Measurements from ENCODE around the gene CYTH2. TPM values are rescaled to one million over a fixed set of nuclear protein-coding genes. Genes with fewer than 3 reads are reported as not detected.
A peak's percentile ranks its signal among the peaks of the same experiment; 100 is the strongest.

The CYTH2 gene
- total RNA-seq, 1 donor from 2014 or later: 67.1 TPM

GRCh38 chr19:48452289-48453190 is 16.6 kb upstream of the CYTH2 start:
- no peak overlapping the region for H2AFZ ChIP-seq (ENCODE audit: low read depth, low read length)
- H4K20me1 ChIP-seq (ENCODE audit: insufficient read depth, low read length): peaks cover 51% of the 10 kb centered on the region
- H3K9me3 ChIP-seq (ENCODE audit: insufficient read depth, low read depth, low read length): no peaks in the 10 kb centered on the region
- DNase-seq (ENCODE audit: low read depth) (no peak), FAIRE-seq (no peak)
- H3K36me3 ChIP-seq (ENCODE audit: insufficient read depth, low read length): peaks cover 35% of the 10 kb centered on the region
- no peak overlapping the region for H3K9ac ChIP-seq (ENCODE audit: low read length)
- Mint-ChIP-seq H3K4me3 (ENCODE audit: unreplicated experiment) (no peak overlapping the region), H3K27me3 (ENCODE audit: low read depth, unreplicated experiment) (no peaks in the 10 kb centered on the region), H3K9me3 (ENCODE audit: unreplicated experiment) (no peaks in the 10 kb centered on the region), H3K27ac (ENCODE audit: unreplicated experiment) (no peak overlapping the region), H3K4me1 (ENCODE audit: low read depth, unreplicated experiment) (no peaks in the 10 kb centered on the region), H3K36me3 (ENCODE audit: low read depth, unreplicated experiment) (peaks cover 10% of the 10 kb centered on the region)
- TF ChIP-seq EZH2 (IDR thresholded peaks at IDR 0.05; ENCODE audit: insufficient read depth, low read length) (no peak), CTCF (IDR thresholded peaks at IDR 0.05; ENCODE audit: insufficient read depth, low read depth, low read length) (no peak)
- H3K4me3 ChIP-seq (ENCODE audit: insufficient read depth, low read depth, low read length): no peak overlapping the region
- H3K27ac ChIP-seq (ENCODE audit: low read depth, low read length): no peak overlapping the region
- no peaks in the 10 kb centered on the region for H3K4me1 ChIP-seq (ENCODE audit: insufficient read depth, low read length)
- no peaks in the 10 kb centered on the region for H3K27me3 ChIP-seq (ENCODE audit: insufficient read depth, low read length)
- no peak overlapping the region for H3K4me2 ChIP-seq (ENCODE audit: low read length)
- H3K79me2 ChIP-seq (ENCODE audit: insufficient read depth, low read length): peaks cover 36% of the 10 kb centered on the region

- FAIRE-seq: no peak
- peaks cover 10% of the 10 kb centered on the region for H3K36me3 Mint-ChIP-seq (ENCODE audit: low read depth, unreplicated experiment)
- H3K36me3 ChIP-seq (ENCODE audit: insufficient read depth, low read length): peaks cover 28% of the 10 kb centered on the region
Observed at GRCh38 chr19:48454150-48454730, 14.9 kb upstream of the CYTH2 start.

More at GRCh38 chr19:48454150-48454730, 14.9 kb upstream of the CYTH2 start:
- Mint-ChIP-seq H3K4me1 (ENCODE audit: low read depth, unreplicated experiment) (no peaks in the 10 kb centered on the region), H3K27ac (ENCODE audit: unreplicated experiment) (peak overlapping the region; percentile 55), H3K27me3 (ENCODE audit: low read depth, unreplicated experiment) (no peaks in the 10 kb centered on the region), H3K9me3 (ENCODE audit: unreplicated experiment) (no peaks in the 10 kb centered on the region), H3K4me3 (ENCODE audit: unreplicated experiment) (no peak overlapping the region)
- Histone ChIP-seq H3K79me2 (ENCODE audit: insufficient read depth, low read length) (peaks cover 23% of the 10 kb centered on the region), H4K20me1 (ENCODE audit: insufficient read depth, low read length) (peaks cover 47% of the 10 kb centered on the region), H3K4me1 (ENCODE audit: insufficient read depth, low read length) (no peaks in the 10 kb centered on the region), H2AFZ (ENCODE audit: low read depth, low read length) (no peak overlapping the region), H3K9me3 (ENCODE audit: insufficient read depth, low read depth, low read length) (no peaks in the 10 kb centered on the region), H3K4me2 (ENCODE audit: low read length) (no peak overlapping the region), H3K4me3 (ENCODE audit: insufficient read depth, low read depth, low read length) (no peak overlapping the region), H3K9ac (ENCODE audit: low read length) (no peak overlapping the region), H3K27ac (ENCODE audit: low read depth, low read length) (no peak overlapping the region), H3K27me3 (ENCODE audit: insufficient read depth, low read length) (no peaks in the 10 kb centered on the region)
- no peak for DNase-seq (ENCODE audit: low read depth)
- TF ChIP-seq CTCF (IDR thresholded peaks at IDR 0.05; ENCODE audit: insufficient read depth, low read depth, low read length) (no peak), EZH2 (IDR thresholded peaks at IDR 0.05; ENCODE audit: insufficient read depth, low read length) (no peak)

Measured in astrocyte (in vitro differentiated cells and primary cell).